PFSK-1 (cell line): ENCODE measurements around the gene SLC22A9.

Experiments used
- FOXP2 ChIP-seq: optimal IDR thresholded peaks from 2 replicates; pipeline ENCODE3; 2011; ENCODE audit warnings: borderline replicate concordance, control low read depth, inconsistent platforms; ENCODE audit not compliant: insufficient read depth; ENCODE audit errors: extremely low read length, extremely low read depth
- POLR2AphosphoS5 ChIP-seq: IDR thresholded peaks from 2 replicates; pipeline ENCODE4 v1.6.1; 2012; ENCODE audit warnings: low read depth, mild to moderate bottlenecking, control low read depth, low read length, moderate library complexity
- REST ChIP-seq, 2 experiments: IDR thresholded peaks; 2 replicates each; pipeline versions ENCODE4 v1.6.1 to v1.8.0; 2011 to 2012; ENCODE audit warnings: low read depth in 2 of 2, low read length in 2 of 2, control low read depth in 1 of 2, inconsistent platforms in 1 of 2, mild to moderate bottlenecking in 1 of 2, moderate library complexity in 1 of 2; ENCODE audit not compliant: insufficient read depth in 1 of 2
- SIN3A ChIP-seq: IDR thresholded peaks from 2 replicates; pipeline ENCODE4 v1.6.1; 2012; ENCODE audit warnings: mild to moderate bottlenecking, low read length, moderate library complexity, borderline replicate concordance; ENCODE audit not compliant: insufficient read depth
- TAF1 ChIP-seq: IDR thresholded peaks from 2 replicates; pipeline ENCODE4 v1.6.1; 2012; ENCODE audit warnings: low read length, control low read depth, borderline replicate concordance; ENCODE audit not compliant: insufficient read depth

SLC22A9 gene

GRCh38 chr11:63444160-63444559 is 74.6 kb downstream of the SLC22A9 start:
- TF ChIP-seq POLR2AphosphoS5 (no peak), REST (IDR thresholded peaks at IDR 0.05; ENCODE audit: insufficient read depth in 1 of 2, low read depth in 2 of 2, low read length in 2 of 2) (no peak)

GRCh38 chr11:63445118-63445517 is 75.5 kb downstream of the SLC22A9 start:
- TF ChIP-seq REST (IDR thresholded peaks at IDR 0.05; ENCODE audit: insufficient read depth in 1 of 2, low read depth in 2 of 2, low read length in 2 of 2) (no peak), SIN3A (no peak), POLR2AphosphoS5 (no peak), TAF1 (no peak), FOXP2 (no peak)

GRCh38 chr11:63445720-63446119 is 76.1 kb downstream of the SLC22A9 start:
- no peak for TF ChIP-seq SIN3A
- TF ChIP-seq REST (IDR thresholded peaks at IDR 0.05; ENCODE audit: insufficient read depth in 1 of 2, low read depth in 2 of 2, low read length in 2 of 2) = no peak
- TF ChIP-seq FOXP2 = no peak
- TF ChIP-seq TAF1 = no peak
- TF ChIP-seq POLR2AphosphoS5 = no peak

- TF ChIP-seq TAF1 (no peak), POLR2AphosphoS5 (no peak), SIN3A (no peak), FOXP2 (no peak), REST (IDR thresholded peaks at IDR 0.05; ENCODE audit: insufficient read depth in 1 of 2, low read depth in 2 of 2, low read length in 2 of 2) (no peak)
Measured at GRCh38 chr11:63448646-63449045, 79.1 kb downstream of the SLC22A9 start.

- TF ChIP-seq POLR2AphosphoS5 = no peak
Measured at GRCh38 chr11:63459586-63459985, 90.0 kb downstream of the SLC22A9 start.
